GM13977 (cell line): ENCODE measurements around the gene APOD.
A peak's percentile ranks its signal among the peaks of the same experiment; 100 is the strongest.

Experiments used
- DNase-seq: peaks from one replicate; pipeline ENCODE4 v3.0.0; 2012; ENCODE audit warnings: low spot score
- in situ Hi-C: fragments of 300-500 bp; cut with MboI; formaldehyde crosslinking; loops from one replicate; pipeline ENCODE4 v1.12.0; 2022; ENCODE audit warnings: low sequenced_read_pairs, low pct_unique_long_range_greater_than_20kb, mixed read lengths, inconsistent platforms; ENCODE audit not compliant: unreplicated experiment
- TF ChIP-seq, protein P1 (sequence below): IDR thresholded peaks from 2 replicates; pipeline ENCODE4 v1.5.1; 2012; ENCODE audit warnings: mild to moderate bottlenecking, control low read depth; ENCODE audit not compliant: insufficient read depth; ENCODE audit errors: extremely low read depth, missing control alignments

APOD gene

DNA sequence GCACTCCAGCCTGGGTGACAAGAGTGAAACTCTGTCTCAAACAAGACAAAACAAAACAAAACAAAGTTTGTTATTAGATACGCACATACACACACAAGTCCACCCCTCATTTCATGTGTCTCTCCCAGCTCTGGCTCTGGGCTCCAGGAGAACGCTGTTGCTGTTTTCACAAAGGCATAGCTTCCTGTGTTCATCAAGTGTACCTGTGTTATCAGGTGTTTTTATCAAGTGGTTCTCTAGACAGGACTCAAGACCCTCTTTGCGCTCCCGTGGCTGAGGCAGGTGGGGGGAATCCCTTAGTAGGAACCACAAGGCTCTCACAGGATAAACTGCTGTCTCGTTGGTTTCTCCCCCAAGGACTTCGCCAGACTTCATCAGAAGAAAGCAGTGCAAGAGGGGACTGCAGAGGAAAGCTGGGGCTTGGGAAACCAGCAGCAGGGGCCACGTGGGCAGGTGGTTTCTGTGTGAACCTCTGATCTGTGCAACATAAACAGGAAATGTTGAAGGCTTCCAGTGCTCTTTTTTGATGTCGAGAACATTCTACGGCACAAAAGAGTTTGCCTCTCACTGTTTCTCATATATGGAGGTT, 33.7 kb downstream of the APOD start:
- in situ Hi-C loops = loop anchor here (25.0 kb wide), 3 partner anchors 287 to 863 kb away; partner anchors contain the start of gene FAM43A
- TF ChIP-seq, protein P1, sequence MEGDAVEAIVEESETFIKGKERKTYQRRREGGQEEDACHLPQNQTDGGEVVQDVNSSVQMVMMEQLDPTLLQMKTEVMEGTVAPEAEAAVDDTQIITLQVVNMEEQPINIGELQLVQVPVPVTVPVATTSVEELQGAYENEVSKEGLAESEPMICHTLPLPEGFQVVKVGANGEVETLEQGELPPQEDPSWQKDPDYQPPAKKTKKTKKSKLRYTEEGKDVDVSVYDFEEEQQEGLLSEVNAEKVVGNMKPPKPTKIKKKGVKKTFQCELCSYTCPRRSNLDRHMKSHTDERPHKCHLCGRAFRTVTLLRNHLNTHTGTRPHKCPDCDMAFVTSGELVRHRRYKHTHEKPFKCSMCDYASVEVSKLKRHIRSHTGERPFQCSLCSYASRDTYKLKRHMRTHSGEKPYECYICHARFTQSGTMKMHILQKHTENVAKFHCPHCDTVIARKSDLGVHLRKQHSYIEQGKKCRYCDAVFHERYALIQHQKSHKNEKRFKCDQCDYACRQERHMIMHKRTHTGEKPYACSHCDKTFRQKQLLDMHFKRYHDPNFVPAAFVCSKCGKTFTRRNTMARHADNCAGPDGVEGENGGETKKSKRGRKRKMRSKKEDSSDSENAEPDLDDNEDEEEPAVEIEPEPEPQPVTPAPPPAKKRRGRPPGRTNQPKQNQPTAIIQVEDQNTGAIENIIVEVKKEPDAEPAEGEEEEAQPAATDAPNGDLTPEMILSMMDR = no peak
- peak; percentile 34 for DNase-seq

DNA sequence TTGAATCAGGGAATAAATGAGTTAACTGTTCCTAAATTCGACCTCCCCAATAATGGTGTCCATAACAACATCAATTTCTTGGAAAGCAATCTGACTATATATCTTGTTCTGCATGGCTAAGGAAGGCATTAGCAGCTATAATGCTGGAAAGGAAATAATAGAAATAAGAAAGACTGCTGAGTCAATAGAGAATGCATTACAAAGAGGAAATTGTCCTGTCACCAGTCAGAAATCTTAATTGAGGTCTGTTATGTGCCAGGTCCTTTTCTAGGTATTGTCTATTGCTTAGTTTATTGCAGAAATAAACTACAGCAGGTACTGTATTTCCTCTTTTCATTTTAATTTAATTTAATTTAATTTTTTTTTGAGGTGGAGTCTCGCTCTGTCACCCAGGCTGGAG, 34.8 kb downstream of the APOD start:
- in situ Hi-C loops = loop anchor here (25.0 kb wide), 2 partner anchors 412 to 862 kb away; partner anchors contain the start of gene FAM43A
- TF ChIP-seq, protein P1 = no peak

DNA sequence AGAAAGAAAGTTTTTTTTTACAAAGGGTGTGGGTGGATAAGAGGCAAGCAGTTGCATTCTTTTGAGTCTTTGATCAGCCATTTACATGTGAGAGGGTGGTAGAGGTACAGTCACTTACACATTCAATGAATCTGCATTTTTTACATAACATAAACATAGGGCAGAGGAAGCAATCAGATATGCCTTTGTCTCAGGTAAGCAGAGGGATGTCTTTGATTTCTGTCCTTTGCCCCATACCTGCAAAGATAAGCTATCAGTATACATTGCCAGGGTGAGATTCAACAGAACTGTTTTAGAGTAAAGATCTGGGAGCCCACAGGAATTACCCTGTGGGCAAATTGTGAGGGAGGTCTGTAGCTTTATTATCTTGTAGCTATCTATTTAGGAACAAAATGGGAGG, 35.2 kb downstream of the APOD start:
- no peak for DNase-seq
- TF ChIP-seq, protein P1 = no peak
- in situ Hi-C loops = loop anchor here (25.0 kb wide), 2 partner anchors 411 to 861 kb away; partner anchors contain the start of gene FAM43A

More for the DNA sequence above, 34.8 kb downstream of the APOD start:
- no peak for DNase-seq

DNA sequence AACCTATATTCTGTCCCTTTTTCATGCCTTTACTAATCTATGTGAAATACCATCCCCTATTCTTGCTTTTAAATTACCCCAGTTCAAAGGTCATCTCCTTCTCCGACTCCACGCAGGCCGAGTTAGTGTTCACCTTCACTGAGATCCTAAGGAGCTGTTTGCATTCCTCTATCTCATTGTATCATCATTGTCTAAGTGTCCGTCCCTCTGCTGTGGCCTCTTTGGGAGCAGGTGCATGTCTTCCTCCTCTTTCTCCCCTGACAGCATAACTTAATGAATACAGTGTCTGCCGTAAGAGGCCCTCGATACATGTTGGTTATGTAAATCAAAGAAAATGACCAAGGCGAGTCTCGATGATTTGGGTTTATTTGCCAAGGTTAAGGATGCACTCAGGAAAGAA, 35.7 kb downstream of the APOD start:
- in situ Hi-C loops = loop anchor here (25.0 kb wide), 2 partner anchors 411 to 861 kb away; partner anchors contain the start of gene FAM43A
- TF ChIP-seq, protein P1 = no peak

DNA sequence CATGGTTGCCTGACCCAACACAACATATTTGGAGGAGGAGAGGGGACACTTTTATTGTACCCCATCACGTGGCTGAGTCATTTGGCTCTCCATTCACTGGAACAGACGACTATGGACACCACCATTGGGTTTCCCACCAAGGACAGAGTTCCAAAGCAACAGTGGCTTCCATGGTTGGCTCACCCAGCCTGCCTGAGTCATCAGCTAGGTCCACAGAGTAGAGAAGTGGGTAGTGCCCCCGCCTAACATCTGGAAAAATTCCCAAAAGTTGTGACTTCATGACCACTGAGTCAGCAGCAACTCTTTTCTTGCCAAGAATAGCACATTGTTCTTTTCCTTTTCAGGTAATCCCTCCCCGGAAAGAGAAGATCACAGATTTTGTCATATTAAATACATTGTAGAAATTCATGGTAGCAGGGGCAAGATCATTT, 37.6 kb downstream of the APOD start:
- TF ChIP-seq, protein P1 = no peak
- in situ Hi-C loops = loop anchor here (25.0 kb wide), 2 partner anchors 409 to 859 kb away; partner anchors contain the start of gene FAM43A
- no peak for DNase-seq

More for the DNA sequence above, 35.7 kb downstream of the APOD start:
- DNase-seq = no peak

DNA sequence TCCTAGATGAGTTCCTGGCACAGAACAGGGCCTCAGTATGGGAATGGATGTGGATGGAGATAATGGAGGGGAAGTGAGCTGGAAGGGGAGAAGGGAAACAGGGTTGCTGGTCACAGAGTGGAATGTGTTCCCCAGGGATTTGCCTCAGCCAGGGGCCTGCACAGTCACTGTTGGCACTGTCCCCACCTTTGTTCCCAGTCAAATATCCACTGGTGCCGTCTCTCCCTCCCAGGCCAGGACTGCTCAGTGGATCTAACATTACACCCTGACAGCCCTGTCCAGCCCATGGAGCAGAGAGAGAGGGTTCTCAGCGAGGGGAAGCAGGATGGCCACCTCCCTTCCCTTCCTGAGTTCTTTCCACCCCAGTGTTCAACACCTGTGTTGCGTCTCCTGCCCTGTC, 39.1 kb downstream of the APOD start:
- DNase-seq = no peak
- in situ Hi-C loops = loop anchor here (25.0 kb wide), 2 partner anchors 407 to 857 kb away; partner anchors contain the start of gene FAM43A
- TF ChIP-seq, protein P1 = no peak

DNA sequence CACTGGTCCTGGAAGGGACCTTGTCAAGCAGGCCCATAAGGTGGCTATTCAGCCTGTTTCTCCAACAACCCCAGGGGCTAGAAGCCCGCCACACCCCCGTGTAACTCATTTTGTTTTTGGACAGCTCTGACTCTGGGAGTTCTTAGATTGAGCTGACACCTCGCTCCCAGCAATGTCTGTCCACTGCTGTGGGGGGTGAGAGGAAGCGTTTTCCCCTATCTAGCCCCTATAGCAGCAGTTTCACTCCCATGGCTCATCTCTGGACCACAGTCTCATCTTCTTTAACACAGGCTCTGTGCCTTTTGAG, 39.6 kb downstream of the APOD start:
- TF ChIP-seq, protein P1 = no peak
- DNase-seq = no peak
- in situ Hi-C loops = loop anchor here (25.0 kb wide), 2 partner anchors 407 to 857 kb away; partner anchors contain the start of gene FAM43A
